ENCODE measurements around the gene MTERF2.

The MTERF2 gene

GRCh38 chr12:106973545-106973944, 13.4 kb downstream of the MTERF2 start:
- H3K27ac ChIP-seq = no peak overlapping the region
- no peaks in the 10 kb centered on the region for H3K4me1 ChIP-seq (ENCODE audit: control insufficient read depth in 1 of 2, insufficient read depth in 1 of 2, low read depth in 1 of 2, low read length in 1 of 2)
- no peak overlapping the region for H3K4me3 ChIP-seq (ENCODE audit: low read depth in 1 of 2, low read length in 1 of 2)
- H3K36me3 ChIP-seq = no peaks in the 10 kb centered on the region
- H3K27me3 ChIP-seq = no peaks in the 10 kb centered on the region
- no peak for TF ChIP-seq CTCF (IDR thresholded peaks at IDR 0.05)
- no peaks in the 10 kb centered on the region for H3K9me3 ChIP-seq

- H3K4me1 ChIP-seq (ENCODE audit: control insufficient read depth in 1 of 2, insufficient read depth in 1 of 2, low read depth in 1 of 2, low read length in 1 of 2) = no peaks in the 10 kb centered on the region
- no peaks in the 10 kb centered on the region for H3K9me3 ChIP-seq
- no peaks in the 10 kb centered on the region for H3K27me3 ChIP-seq
- no peak overlapping the region for H3K4me3 ChIP-seq (ENCODE audit: low read depth in 1 of 2, low read length in 1 of 2)
- H3K27ac ChIP-seq = no peak overlapping the region
- TF ChIP-seq CTCF (IDR thresholded peaks at IDR 0.05) = no peak
- no peaks in the 10 kb centered on the region for H3K36me3 ChIP-seq
These were observed 15.9 kb downstream of the MTERF2 start for GRCh38 chr12:106971065-106971464.

GRCh38 chr12:106964526-106964925, 22.4 kb downstream of the MTERF2 start:
- no peak overlapping the region for H3K27ac ChIP-seq
- H3K4me3 ChIP-seq (ENCODE audit: low read depth in 1 of 2, low read length in 1 of 2) = no peak overlapping the region
- no peaks in the 10 kb centered on the region for H3K4me1 ChIP-seq (ENCODE audit: control insufficient read depth in 1 of 2, insufficient read depth in 1 of 2, low read depth in 1 of 2, low read length in 1 of 2)
- H3K27me3 ChIP-seq = no peaks in the 10 kb centered on the region
- TF ChIP-seq CTCF (IDR thresholded peaks at IDR 0.05) = no peak
- H3K9me3 ChIP-seq = no peaks in the 10 kb centered on the region
- H3K36me3 ChIP-seq = no peaks in the 10 kb centered on the region

GRCh38 chr12:106962286-106962685, 24.7 kb downstream of the MTERF2 start:
- no peaks in the 10 kb centered on the region for H3K36me3 ChIP-seq
- no peak overlapping the region for H3K27ac ChIP-seq
- TF ChIP-seq CTCF (IDR thresholded peaks at IDR 0.05) = no peak

GRCh38 chr12:106960443-106960842, 26.5 kb downstream of the MTERF2 start:
- H3K9me3 ChIP-seq = no peaks in the 10 kb centered on the region
- peaks cover 14 to 17% of the 10 kb centered on the region in 2 experiments for H3K4me1 ChIP-seq (ENCODE audit: control insufficient read depth in 1 of 2, insufficient read depth in 1 of 2, low read depth in 1 of 2, low read length in 1 of 2)
- H3K27me3 ChIP-seq = peaks cover 25% of the 10 kb centered on the region
- no peak overlapping the region for H3K4me3 ChIP-seq (ENCODE audit: low read depth in 1 of 2, low read length in 1 of 2)
- no peaks in the 10 kb centered on the region for H3K36me3 ChIP-seq
- H3K27ac ChIP-seq = no peak overlapping the region
- TF ChIP-seq CTCF (IDR thresholded peaks at IDR 0.05) = no peak

More at GRCh38 chr12:106962286-106962685, 24.7 kb downstream of the MTERF2 start:
- Histone ChIP-seq H3K4me1 (ENCODE audit: control insufficient read depth in 1 of 2, insufficient read depth in 1 of 2, low read depth in 1 of 2, low read length in 1 of 2) (peaks cover 2 to 3% of the 10 kb centered on the region in 2 experiments), H3K27me3 (peaks cover 7% of the 10 kb centered on the region), H3K4me3 (ENCODE audit: low read depth in 1 of 2, low read length in 1 of 2) (no peak overlapping the region), H3K9me3 (no peaks in the 10 kb centered on the region)

- Histone ChIP-seq H3K4me3 (ENCODE audit: low read depth in 1 of 2, low read length in 1 of 2) (no peak overlapping the region), H3K9me3 (no peaks in the 10 kb centered on the region), H3K36me3 (no peaks in the 10 kb centered on the region), H3K27me3 (peaks cover 54% of the 10 kb centered on the region), H3K4me1 (ENCODE audit: control insufficient read depth in 1 of 2, insufficient read depth in 1 of 2, low read depth in 1 of 2, low read length in 1 of 2) (peaks cover 17% of the 10 kb centered on the region in 2 experiments), H3K27ac (no peak overlapping the region)
- no peak for TF ChIP-seq CTCF (IDR thresholded peaks at IDR 0.05)
These were observed 29.4 kb downstream of the MTERF2 start for GRCh38 chr12:106957583-106957982.
